Measurements from ENCODE around the gene KRT3.
"Not testable (repeated sequence)": the region's sequence is repeated elsewhere in the genome, so short reads cannot be mapped to it uniquely, and the experiment has no call there.

Gene KRT3

GRCh38 chr12:52796839-52797528 lies 1.1 kb upstream of the KRT3 start:
- no peak for DNase-seq

GRCh38 chr12:52796429-52796794 lies 495 bp upstream of the KRT3 start:
- no peak for DNase-seq

DNA sequence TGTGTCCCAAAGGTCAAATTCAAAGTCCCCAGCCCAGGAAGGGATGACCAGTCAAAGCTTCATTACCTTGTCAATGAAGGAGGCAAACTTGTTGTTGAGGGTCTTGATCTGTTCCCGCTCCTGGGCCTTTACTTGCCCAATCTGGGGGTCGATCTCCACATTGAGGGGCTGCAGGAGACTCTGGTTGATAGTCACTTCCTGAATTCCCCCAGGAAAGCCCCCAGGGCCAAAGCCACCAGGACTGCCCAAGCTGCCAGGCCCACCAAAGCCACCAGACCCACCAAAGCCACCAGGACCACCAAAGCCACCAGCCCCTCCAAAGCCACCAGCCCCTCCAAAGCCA lies 614 bp downstream of the KRT3 start:
- DNase-seq = not testable (repeated sequence)

DNA sequence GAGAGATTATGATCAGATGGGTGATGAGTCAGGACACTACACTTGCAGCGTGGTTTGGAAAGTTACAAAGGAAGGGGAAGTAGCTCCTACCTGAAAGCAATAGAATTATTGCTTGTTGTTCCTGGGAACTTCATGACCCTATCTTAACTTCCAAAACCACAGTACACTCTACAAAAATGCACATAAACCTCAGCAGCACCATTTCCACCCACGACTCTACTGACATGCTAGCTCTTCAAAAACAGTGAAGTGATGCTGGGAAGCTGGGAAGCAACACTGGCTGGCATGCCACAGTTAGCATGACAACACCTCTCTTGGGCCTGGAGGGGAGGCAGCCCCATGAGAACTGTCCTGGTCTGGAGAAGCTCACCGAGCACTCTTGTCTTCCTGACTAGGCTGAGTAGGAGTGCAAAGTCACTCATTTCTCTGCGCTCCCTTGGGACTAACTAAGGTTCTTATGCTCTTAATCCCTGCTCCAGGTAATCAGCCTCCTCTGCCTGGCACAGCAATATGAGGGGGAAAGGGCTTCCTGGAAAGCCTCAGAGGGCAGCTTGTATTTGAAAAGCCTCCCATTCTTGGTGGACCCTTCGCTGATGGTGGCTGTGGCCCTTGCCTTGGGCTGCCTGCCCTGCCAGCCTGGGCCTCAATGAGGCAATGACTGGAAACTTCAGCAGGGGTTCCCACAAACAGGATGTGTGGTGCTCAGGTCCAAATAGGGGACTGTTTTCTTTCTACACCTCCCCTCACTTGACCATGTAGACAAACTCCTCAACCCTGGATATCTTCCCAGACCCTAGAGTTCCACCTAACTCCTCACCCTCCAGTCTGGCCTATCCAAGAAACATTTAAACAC lies 1.2 kb downstream of the KRT3 start:
- DNase-seq = no peak

DNA sequence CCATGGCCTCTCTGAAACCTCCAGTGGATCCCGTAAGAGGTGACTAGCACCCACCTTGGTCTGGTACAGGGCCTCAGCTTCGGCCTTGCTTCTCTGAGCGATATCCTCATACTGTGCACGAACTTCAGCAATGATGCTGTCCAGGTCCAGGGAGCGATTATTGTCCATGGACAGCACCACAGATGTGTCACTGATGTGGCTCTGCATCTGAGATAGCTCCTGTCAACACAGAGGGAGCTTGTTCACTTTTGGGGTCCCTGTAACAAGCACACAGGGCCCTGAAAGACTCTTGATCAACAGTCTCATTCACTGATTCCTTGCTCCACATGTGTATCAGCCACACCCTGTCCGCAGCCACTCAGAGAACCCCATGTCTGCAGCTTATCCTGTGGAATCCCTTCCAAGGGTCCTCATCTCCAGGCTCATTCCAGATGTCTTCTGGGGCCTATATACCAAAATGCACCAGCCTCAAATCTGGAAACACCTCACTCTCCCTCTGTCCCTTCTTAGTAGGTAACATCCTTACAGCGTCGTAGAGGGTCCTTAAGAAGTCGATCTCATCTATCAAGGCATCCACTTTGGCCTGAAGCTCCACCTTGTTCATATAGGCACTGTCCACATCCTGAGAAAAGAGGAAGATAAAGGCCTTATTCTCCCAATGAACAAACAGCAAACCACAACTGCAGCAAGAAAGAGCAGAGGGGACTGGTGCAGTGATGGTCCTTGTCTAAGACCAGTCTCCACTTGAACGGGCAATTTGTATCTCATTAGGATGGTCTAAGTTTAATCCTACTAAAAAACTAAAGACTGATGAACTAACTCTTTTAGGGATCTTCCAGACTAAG lies 3.5 kb downstream of the KRT3 start:
- no peak for DNase-seq

GRCh38 chr12:52791271-52792184 lies 4.4 kb downstream of the KRT3 start:
- DNase-seq = no peak

GRCh38 chr12:52790427-52791270 lies 5.3 kb downstream of the KRT3 start:
- DNase-seq = no peak

- peak; percentile 48 for DNase-seq
Measured at GRCh38 chr12:52789637-52790426, 6.1 kb downstream of the KRT3 start.

DNA sequence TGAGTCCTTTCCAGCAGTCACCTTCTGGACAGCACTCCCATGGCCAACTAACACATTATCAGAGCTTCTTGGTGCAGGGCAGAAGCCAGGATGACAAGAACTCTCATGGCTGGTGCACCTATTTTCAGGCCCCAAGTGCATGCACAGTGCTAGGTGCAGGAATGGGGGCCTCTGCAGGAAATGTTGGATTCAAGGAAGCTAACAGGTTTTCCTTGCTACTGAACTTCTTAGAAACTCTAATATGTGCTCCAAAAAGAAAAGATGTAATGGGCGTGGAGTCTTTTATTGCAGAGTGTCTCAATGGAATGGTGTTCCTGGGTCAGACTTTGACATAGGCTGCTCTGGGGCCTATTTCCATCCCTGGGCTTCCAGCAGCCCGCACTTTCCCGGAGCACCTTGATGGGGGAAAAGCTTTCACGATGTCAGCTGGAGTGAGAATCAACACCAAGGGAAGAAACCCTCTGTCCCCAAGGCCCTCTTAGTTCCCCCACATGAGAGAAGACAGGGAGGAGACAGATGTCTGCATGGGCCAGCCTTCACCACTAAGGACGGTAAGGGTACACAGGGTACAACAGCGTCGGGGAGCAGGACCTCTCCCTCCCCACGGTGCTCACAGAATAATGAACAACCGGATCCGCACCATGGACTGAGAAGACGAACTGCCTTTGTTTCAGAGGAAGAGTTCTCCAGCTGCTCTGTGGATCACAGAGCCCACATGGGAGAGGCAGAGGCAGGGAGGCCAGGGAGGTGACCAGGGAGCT lies 6.9 kb downstream of the KRT3 start:
- no peak for DNase-seq

- DNase-seq = no peak
Measured at GRCh38 chr12:52788192-52788875, 7.6 kb downstream of the KRT3 start.

- DNase-seq = no peak
Measured at GRCh38 chr12:52787324-52788191, 8.4 kb downstream of the KRT3 start.

DNA sequence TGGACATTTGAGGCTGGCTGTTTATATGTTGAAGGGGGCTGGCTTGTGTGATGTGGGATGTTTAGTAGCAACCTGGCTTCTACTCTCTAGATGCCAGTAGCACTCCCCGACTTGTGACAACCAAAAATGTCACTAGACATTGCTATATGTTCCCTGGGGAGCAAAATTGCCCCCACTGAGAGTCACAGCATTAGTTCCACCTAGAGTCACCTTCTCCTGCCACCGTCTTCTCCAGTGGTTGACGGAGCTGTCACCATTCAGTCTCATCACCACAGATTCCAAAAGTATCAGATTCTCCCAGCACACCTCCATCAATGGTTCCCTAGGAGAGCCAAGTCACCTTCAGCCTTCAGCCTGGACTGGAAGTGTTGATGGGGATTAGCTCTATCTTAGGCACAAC lies 11.0 kb downstream of the KRT3 start:
- no peak for DNase-seq

DNA sequence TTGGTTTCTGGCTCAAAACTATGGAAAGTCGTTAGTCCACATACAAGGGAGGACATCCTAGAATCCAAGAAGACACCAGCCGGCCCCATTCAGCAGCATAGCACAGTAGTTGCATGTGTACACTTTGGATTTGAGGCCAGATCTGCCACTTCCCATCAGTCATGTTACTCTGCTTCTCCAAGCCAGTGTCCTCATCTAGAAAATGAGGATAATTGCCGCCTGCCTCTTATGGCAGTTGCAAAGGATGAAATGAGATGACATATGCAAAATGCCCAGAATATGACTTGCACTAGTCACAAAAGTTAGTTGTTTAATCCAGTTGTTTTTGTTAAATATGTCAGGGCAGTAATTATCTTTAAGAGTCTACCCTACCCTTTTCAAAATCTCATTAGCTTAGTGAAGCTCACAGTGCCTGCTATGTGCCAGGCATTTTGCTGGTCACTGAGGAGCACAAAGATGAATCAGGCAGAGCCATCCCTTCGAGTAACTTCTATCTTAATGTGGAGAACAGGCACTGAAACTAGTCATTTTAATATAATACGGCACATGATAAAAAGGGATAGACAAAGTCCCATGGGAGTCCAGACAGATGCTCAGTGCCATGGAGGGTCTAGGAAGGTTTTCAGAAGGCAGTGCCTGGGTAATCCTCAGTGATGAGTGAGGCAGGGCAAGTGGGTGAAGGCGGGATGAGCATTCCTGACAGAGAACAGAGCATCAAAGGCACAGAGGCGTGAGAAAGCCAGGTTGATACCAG lies 12.2 kb downstream of the KRT3 start:
- peak; percentile 29 for DNase-seq

- no peak for DNase-seq
Measured at GRCh38 chr12:52782502-52782901, 13.4 kb downstream of the KRT3 start.

DNA sequence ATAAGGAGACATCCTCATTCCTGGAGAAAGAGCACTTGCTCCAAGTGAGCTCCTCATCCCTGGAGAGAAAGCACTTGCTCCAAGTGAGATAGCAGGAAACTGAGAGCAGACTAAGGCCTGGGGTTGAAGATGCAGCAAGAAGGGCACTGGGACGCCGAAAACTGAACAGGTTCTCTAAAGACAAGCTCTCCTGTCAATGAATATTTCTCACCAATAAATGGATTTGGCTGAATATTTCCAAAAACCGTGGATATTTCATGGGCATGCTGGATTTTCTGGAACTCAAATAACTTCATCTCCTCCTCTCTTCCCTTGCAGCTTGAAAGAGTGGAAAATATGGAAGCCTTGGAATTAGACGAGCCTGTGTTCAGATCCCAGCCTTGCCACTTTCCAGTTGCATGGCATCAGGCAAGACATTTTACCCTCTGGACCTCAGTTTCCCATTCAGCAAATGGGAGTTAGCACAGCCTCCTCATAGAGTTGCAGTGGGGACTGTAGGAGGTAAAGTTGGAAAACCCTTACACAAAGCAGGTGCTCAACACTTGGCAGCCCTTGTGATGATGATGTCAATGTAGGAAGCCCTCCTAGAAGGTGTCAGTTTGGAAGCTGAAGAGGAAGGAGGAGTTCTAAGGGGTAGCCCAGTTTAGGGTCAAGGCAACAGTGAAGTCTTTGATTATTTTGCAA lies 14.4 kb downstream of the KRT3 start:
- no peak for DNase-seq

- no peak for DNase-seq
Measured at GRCh38 chr12:52779914-52780313, 16.0 kb downstream of the KRT3 start.

DNA sequence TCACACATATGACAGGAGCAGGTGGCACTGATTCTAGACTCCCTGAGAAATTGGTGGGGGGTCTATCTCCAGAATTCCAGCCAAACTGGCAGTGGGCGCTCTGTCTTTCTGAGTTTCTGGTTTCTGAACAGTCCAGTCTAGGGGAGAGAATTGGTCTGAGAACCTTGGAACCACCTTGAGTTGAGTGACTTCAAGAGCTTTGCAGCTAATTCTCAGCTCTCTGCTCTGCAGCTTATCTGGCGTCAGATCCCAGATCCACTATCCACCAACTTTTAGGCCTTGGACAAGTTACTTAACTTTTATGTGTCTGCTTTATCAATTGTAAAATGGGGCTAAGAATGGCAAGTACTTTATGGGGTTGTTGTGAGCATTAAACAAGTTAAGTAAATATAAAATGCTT lies 17.1 kb downstream of the KRT3 start:
- DNase-seq = no peak
